Upper lobe of left lung (tissue), 4 donors: ENCODE data around the gene SNX21.

Experiments
- CTCF ChIP-seq, 6 experiments: fragments of 450-650 bp in 4 of 6; fragments of 200-600 bp in 2 of 6; sonication (generic) in 2 of 6; IDR thresholded peaks; one replicate each; pipeline ENCODE4 v1.5.1; 2016 to 2019; ENCODE audit warnings: antibody characterized with exemption in 6 of 6
- EP300 ChIP-seq, 4 donors: sonication (generic); formaldehyde crosslinking; IDR thresholded peaks; one replicate each; pipeline ENCODE4 v1.5.1; 2017; ENCODE audit warnings: antibody characterized with exemption in 4 of 4, control low read depth in 2 of 4
- POLR2AphosphoS5 ChIP-seq, 2 donors: sonication (generic); formaldehyde crosslinking; IDR thresholded peaks; one replicate each; pipeline ENCODE4 v1.5.1; 2017; ENCODE audit warnings: antibody characterized with exemption in 2 of 2

- TF ChIP-seq CTCF (IDR thresholded peaks at IDR 0.05) = no peak
- TF ChIP-seq EP300 (IDR thresholded peaks at IDR 0.05) = no peak
- no peak for TF ChIP-seq POLR2AphosphoS5 (IDR thresholded peaks at IDR 0.05)
Observed at GRCh38 chr20:45843506-45843905, 9.9 kb downstream of the SNX21 start.
